Osteoblast (primary cell): Measurements from ENCODE around the gene MPND. TPM values are rescaled to one million over a fixed set of nuclear protein-coding genes. Genes with fewer than 3 reads are reported as not detected.
A peak's percentile ranks its signal among the peaks of the same experiment; 100 is the strongest.

ENCODE experiments used
- DNase-seq: peaks from one replicate; pipeline ENCODE4 v3.0.0; 2011; ENCODE audit warnings: low spot score, mixed read lengths; ENCODE audit not compliant: insufficient read length; ENCODE audit errors: missing footprints
- H2AFZ ChIP-seq: 2 replicates; pipeline ENCODE4 v1.6.0; 2011; ENCODE audit warnings: mild to moderate bottlenecking, low read length
- H3K27ac ChIP-seq: 2 replicates; pipeline ENCODE4 v1.5.1; 2011; ENCODE audit warnings: mild to moderate bottlenecking, low read depth, low read length, moderate library complexity
- H3K27me3 ChIP-seq: 2 replicates; pipeline ENCODE4 v1.6.0; 2012; ENCODE audit warnings: mild to moderate bottlenecking, control low read depth, inconsistent platforms, low read length, moderate library complexity; ENCODE audit not compliant: insufficient read depth
- H3K36me3 ChIP-seq: 2 replicates; pipeline ENCODE4 v1.5.1; 2011; ENCODE audit warnings: mild to moderate bottlenecking, low read length, control low read depth, moderate library complexity; ENCODE audit not compliant: insufficient read depth
- H3K4me1 ChIP-seq: 2 replicates; pipeline ENCODE4 v1.5.1; 2011; ENCODE audit warnings: mild to moderate bottlenecking, low read length, control low read depth, moderate library complexity; ENCODE audit not compliant: insufficient read depth
- H3K4me2 ChIP-seq: 2 replicates; pipeline ENCODE4 v1.6.0; 2011; ENCODE audit warnings: mild to moderate bottlenecking, low read length; ENCODE audit not compliant: insufficient read depth
- H3K4me3 ChIP-seq: fragments of 200-600 bp; sonication (generic); 3 replicates; pipeline ENCODE4 v1.5.1; 2012; ENCODE audit warnings: mild to moderate bottlenecking, low read length, inconsistent platforms; ENCODE audit not compliant: insufficient read depth
- H3K79me2 ChIP-seq: 2 replicates; pipeline ENCODE4 v1.6.0; 2012; ENCODE audit warnings: mild to moderate bottlenecking, low read length, control low read depth, inconsistent platforms; ENCODE audit not compliant: insufficient read depth
- H3K9me3 ChIP-seq: 2 replicates; pipeline ENCODE4 v1.5.1; 2011; ENCODE audit warnings: low read depth, low read length, control low read depth
- H4K20me1 ChIP-seq: 2 replicates; pipeline ENCODE4 v1.6.0; 2012; ENCODE audit warnings: mild to moderate bottlenecking, low read length, control low read depth; ENCODE audit not compliant: insufficient read depth
- total RNA-seq: library from RNA; depleted of rRNA; stranded (reverse); fragments of >200 nt; gene quantifications from 2 replicates; pipeline ENCODE4 v1.2.3, GENCODE V29; 2012
- TF ChIP-seq, protein P1 (sequence below): IDR thresholded peaks from 2 replicates; pipeline ENCODE4 v1.5.1; 2011; ENCODE audit warnings: mild to moderate bottlenecking, low read depth, low read length, moderate library complexity; ENCODE audit errors: extremely low read depth

The MPND gene
- total RNA-seq, 1 donor, result 6.9 TPM

DNA sequence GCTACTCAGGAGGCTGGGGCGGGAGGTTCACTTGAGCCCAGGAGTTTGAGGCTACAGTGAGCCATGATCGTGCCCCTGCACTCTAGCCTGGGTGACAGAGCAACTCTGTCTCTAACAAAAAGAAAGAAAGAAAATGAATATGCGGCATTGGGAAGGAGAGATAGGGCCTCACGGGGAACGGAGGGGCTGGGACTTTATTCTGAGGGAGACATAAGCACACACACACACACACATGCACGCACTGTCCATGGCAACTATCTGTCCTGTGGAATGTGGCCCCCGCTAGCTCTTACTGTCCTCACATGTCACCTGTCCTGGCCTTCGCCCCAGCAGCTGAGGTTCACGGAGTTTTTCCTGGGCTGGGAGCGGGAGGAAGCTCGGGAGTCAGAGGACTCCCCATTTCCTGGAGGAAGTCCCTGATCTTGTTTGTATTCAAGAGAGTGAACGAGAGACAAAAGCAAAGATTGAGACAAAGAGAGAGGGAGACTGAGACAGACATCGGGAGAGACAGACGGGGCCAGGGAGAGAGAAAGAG lies 5.4 kb upstream of the MPND start:
- no peaks in the 10 kb centered on the region for H3K79me2 ChIP-seq
- no peaks in the 10 kb centered on the region for H3K27me3 ChIP-seq
- TF ChIP-seq, protein P1, sequence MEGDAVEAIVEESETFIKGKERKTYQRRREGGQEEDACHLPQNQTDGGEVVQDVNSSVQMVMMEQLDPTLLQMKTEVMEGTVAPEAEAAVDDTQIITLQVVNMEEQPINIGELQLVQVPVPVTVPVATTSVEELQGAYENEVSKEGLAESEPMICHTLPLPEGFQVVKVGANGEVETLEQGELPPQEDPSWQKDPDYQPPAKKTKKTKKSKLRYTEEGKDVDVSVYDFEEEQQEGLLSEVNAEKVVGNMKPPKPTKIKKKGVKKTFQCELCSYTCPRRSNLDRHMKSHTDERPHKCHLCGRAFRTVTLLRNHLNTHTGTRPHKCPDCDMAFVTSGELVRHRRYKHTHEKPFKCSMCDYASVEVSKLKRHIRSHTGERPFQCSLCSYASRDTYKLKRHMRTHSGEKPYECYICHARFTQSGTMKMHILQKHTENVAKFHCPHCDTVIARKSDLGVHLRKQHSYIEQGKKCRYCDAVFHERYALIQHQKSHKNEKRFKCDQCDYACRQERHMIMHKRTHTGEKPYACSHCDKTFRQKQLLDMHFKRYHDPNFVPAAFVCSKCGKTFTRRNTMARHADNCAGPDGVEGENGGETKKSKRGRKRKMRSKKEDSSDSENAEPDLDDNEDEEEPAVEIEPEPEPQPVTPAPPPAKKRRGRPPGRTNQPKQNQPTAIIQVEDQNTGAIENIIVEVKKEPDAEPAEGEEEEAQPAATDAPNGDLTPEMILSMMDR, result no peak
- no peak overlapping the region for H3K27ac ChIP-seq
- H3K4me2 ChIP-seq, result peak overlapping the region; percentile 96
- peak; percentile 52 for DNase-seq
- no peaks in the 10 kb centered on the region for H4K20me1 ChIP-seq
- peak overlapping the region; percentile 96 for H2AFZ ChIP-seq
- H3K4me3 ChIP-seq, result peak overlapping the region; percentile 72
- peaks cover 12% of the 10 kb centered on the region for H3K4me1 ChIP-seq
- H3K36me3 ChIP-seq, result no peaks in the 10 kb centered on the region
- no peaks in the 10 kb centered on the region for H3K9me3 ChIP-seq

- Histone ChIP-seq H3K27me3 (no peaks in the 10 kb centered on the region), H3K4me2 (peak within 1 kb of the TSS; percentile 96), H4K20me1 (no peaks in the 10 kb centered on the region), H3K9me3 (no peaks in the 10 kb centered on the region), H3K4me3 (peak within 1 kb of the TSS; percentile 72), H3K36me3 (no peaks in the 10 kb centered on the region), H3K27ac (no peak within 1 kb of the TSS), H3K4me1 (peaks cover 14% of the 10 kb centered on the region), H3K79me2 (no peaks in the 10 kb centered on the region), H2AFZ (peak within 1 kb of the TSS; percentile 96)
- DNase-seq, result peak; percentile 43
- TF ChIP-seq, protein P1, result no peak
Observed at GRCh38 chr19:4338441-4339355, 4.7 kb upstream of the MPND start, which contains the start of gene STAP2. TSS of gene STAP2 (minus strand) at chr19:4338827. CDS start at chr19:4338753, 74 bp downstream.

DNA sequence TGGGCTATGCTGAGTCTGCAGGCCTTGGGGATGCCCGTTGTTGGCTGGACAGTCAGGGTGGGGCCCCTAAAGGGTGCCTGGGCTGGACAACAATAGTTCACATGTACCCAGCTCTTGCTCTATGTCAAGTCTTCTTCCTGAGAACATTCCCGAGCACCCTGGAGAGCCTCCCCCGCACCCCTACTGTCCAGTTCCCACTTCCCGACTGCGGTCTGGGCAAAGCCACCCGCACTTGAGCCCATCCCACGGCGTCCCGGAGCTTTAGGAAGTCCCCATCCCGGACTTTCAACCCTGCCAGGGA lies 1.1 kb upstream of the MPND start:
- DNase-seq, result peak; percentile 47
- Histone ChIP-seq H4K20me1 (no peaks in the 10 kb centered on the region), H3K4me3 (peak overlapping the region; percentile 91), H3K36me3 (no peaks in the 10 kb centered on the region), H3K4me2 (peak overlapping the region; percentile 100), H3K4me1 (peaks cover 21% of the 10 kb centered on the region), H2AFZ (peak overlapping the region; percentile 90), H3K79me2 (no peaks in the 10 kb centered on the region), H3K9me3 (no peaks in the 10 kb centered on the region), H3K27me3 (no peaks in the 10 kb centered on the region), H3K27ac (peak overlapping the region; percentile 68)
- TF ChIP-seq, protein P1, result no peak
